SKM-1 treated with dmso at 0.1 percent for 144 hours (cell line): ENCODE results near the gene LRRC58.
"Not testable (repeated sequence)": the region's sequence is repeated elsewhere in the genome, so short reads cannot be mapped to it uniquely, and the experiment has no call there.

Experiments used
- DNase-seq: peaks from one replicate; lab custom pipeline; 2025; ENCODE audit not compliant: unreplicated experiment; lab: John Stamatoyannopoulos, UW

Gene LRRC58

GRCh38 chr3:120341658-120342346, 7.4 kb downstream of the LRRC58 start:
- DNase-seq = no peak

GRCh38 chr3:120339362-120339761, 9.8 kb downstream of the LRRC58 start:
- DNase-seq = no peak

- no peak for DNase-seq
Observed at GRCh38 chr3:120338517-120338916, 10.6 kb downstream of the LRRC58 start.

GRCh38 chr3:120332646-120333045, 16.5 kb downstream of the LRRC58 start:
- no peak for DNase-seq

- DNase-seq = no peak
Observed at GRCh38 chr3:120331076-120331475, 18.1 kb downstream of the LRRC58 start.

- no peak for DNase-seq
Observed at GRCh38 chr3:120326784-120327183, 22.4 kb downstream of the LRRC58 start.

GRCh38 chr3:120324190-120324589, 25.0 kb downstream of the LRRC58 start:
- no peak for DNase-seq

- not testable (repeated sequence) for DNase-seq
Observed at GRCh38 chr3:120323761-120324160, 25.4 kb downstream of the LRRC58 start.

GRCh38 chr3:120311863-120312794, 37.0 kb downstream of the LRRC58 start:
- no peak for DNase-seq

- DNase-seq = no peak
Observed at GRCh38 chr3:120306519-120307455, 42.4 kb downstream of the LRRC58 start.

GRCh38 chr3:120304616-120305015, 44.5 kb downstream of the LRRC58 start:
- DNase-seq = no peak

GRCh38 chr3:120302361-120302760, 46.8 kb downstream of the LRRC58 start:
- DNase-seq = no peak

- DNase-seq = no peak
Observed at GRCh38 chr3:120300971-120301370, 48.2 kb downstream of the LRRC58 start.

- no peak for DNase-seq
Observed at GRCh38 chr3:120299403-120299802, 49.8 kb downstream of the LRRC58 start.

GRCh38 chr3:120298996-120299395, 50.2 kb downstream of the LRRC58 start:
- DNase-seq = no peak

- not testable (repeated sequence) for DNase-seq
Observed at GRCh38 chr3:120291552-120291951, 57.6 kb downstream of the LRRC58 start.

- no peak for DNase-seq
Observed at GRCh38 chr3:120289636-120290035, 59.5 kb downstream of the LRRC58 start.

- no peak for DNase-seq
Observed at GRCh38 chr3:120286465-120286864, 62.7 kb downstream of the LRRC58 start.

GRCh38 chr3:120285508-120285841, 63.7 kb downstream of the LRRC58 start:
- DNase-seq = no peak

GRCh38 chr3:120284747-120285507, 64.2 kb downstream of the LRRC58 start, which contains the start of gene GPR156:
TSS of gene GPR156 (minus strand) at chr3:120285222. CDS start at chr3:120244098, 41,124 bp downstream.
- no peak for DNase-seq
